HG03060 (cell line): ENCODE measurements around the gene PYY.
"Not testable (repeated sequence)": the region's sequence is repeated elsewhere in the genome, so short reads cannot be mapped to it uniquely, and the experiment has no call there.

Experiments used
- ATAC-seq: cut with Tn5 transposase; IDR thresholded peaks from one replicate; pipeline ENCODE4 v1.9.1; 2021; ENCODE audit warnings: low read depth, moderate number of reproducible peaks; ENCODE audit not compliant: unreplicated experiment

PYY gene

DNA sequence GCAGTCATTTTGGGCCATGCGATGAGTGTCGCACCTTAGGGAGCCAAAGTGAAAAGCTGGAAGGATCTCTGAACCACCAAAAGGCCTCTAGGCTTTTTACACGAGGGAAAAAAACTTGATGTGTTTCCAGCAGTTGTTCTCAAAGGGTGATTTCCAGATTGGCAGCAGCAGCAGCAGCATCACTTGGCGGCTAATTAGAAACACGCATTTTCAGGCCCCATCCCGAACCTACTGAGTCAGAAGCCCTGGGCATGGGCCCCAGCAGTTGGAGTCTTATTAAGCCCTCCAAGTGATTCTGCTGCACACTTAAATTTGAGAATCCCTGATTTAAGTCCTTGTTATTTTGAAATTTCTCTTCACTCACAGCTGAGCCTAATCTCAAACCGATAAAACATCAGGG lies 25.3 kb upstream of the PYY start:
- no peak for ATAC-seq

DNA sequence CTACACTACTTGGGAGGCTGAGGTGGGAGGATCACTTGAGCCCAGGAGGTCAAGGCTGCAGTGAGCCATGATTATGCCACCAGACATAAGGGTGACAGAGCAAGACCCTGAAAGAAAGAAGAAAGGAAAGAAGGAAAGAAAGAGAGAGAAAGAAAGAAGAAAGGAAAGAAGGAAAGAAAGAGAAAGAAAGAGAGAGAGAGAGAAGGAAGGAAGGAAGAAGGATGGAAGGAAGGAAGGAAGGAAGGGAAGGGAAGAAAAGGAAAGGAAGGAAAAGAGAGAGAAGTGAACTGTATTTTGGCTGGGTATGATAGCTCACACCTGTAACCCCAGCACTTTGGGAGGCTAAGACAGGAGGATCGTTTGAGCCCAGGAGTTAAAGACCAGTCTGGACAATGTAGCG lies 24.3 kb upstream of the PYY start:
- ATAC-seq: no peak

DNA sequence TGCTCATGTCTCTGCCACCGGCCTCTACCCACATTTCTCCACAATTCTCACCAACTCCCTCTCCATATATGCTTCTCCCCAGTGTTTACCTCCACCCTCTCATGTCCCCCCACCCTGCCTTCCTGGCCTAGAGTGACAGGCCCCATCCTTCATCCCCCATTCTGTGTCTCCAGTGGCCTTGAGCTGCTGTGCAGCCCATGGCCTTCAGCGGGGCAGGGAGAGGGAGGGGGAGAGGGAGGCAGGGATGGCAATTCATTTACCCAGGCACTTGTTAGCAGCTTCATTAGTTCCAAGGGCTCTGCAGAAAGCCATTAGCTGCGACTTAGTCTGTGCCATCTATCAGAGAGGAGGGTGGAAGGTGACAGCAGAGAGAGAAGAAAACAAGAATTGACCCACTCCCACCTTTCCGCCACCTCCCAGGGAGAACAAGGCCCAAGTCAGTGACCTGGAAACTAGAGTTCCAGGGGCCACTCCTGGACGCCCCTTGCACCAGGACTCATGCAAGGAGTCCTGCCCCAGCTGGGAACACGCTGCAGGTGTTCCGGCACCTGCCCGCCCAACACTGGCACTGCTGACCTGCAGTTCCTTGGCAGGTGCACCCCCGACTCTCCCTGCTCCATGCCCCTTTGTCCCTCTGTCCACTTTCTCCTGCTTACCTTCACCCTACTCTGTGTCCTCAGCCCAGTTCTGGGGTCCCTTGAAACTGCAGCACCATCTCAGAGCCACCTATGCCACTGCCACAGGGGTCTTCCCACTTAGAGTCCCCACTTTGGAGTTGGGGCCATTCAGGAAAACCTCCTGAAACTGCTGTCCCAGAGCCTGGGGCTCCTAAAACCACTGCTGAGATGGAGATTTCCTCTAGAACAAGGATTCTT lies 23.5 kb upstream of the PYY start:
- no peak for ATAC-seq

DNA sequence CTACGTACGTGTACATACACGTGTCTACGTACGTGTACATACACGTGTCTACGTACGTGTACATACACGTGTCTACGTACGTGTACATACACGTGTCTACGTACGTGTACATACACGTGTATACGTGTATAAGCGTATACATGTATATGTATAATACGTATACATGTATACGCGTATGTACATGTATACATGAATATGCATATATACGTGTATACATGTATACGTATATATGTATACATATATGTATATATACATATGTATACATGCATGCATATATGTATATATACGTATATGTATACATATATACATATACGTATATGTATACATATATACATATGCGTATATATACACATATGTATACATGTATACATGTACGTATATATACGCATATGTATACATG lies 22.2 kb upstream of the PYY start:
- no peak for ATAC-seq

DNA sequence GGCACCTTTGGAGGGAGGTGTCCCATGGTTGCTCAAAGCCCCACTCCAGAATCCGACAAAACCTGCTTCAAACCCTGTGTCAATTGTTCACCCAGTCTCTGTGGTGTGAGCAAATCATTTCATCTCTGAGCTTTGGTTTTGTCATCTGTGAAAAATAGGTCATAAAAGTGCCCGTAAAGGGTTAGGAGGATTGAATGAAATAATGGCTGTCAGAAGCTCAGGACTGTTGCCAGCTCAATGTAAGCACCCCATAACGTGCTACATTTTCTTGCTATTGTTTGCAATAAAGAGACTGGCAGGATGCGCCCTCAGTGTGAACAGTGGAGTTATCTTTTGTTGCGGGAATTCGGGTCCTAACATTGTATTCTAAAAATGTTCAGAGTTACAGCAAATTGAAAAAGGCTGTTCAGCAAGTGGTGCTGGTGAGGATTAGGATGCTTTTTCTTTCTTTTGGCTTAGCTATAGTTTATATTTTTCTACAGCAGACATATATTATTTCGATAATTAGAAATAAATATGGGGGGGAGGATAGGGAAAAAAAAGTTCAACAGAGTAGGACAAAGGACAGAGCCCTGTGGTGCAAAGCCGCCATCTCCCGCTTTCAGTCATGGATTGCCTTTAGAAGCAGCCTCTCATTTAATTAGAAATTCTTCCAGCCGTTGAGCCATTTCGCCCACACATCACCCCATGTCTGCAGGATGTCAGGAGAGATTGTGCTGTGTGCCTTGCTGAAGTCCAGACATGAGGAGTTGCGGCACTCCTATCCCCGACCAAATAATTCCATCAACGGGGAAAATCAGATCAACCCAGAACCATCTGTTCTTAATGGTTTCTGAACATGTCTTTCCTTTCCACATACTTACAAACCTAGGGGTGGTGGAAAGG lies 20.9 kb upstream of the PYY start:
- no peak for ATAC-seq

DNA sequence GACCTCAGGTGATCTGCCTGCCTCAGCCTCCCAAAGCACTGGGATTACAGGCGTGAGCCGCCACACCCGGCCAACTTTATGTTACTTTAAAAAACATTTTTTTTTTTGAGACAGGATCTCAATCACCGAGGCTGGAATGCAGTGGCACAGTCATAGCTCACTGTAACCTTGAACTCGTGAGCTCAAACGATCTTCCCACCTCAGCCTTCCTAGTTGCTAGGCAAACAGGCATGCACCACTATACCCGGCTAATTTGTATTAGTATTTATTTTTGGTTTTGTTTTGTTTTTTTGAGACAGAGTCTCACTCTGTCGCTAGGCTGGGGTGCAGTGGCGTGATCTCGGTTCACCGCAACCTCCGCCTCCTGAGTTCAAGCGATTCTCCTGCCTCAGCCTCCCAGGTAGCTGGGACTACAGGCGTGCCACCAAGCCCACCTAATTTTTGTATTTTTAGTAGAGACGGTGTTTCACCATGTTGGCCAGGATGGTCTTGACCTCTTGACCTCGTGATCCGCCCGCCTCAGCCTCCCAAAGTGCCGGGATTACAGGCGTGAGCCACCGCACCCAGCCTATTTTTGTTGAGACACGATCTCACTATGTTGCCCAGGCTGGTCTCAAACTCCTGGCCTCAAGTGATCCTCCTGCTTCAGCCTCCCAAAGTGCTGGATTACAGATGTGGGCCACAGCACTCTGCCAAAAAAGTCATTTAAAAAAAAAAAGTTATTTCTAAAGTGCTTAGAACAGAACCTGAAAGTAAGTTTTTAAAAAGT lies 18.9 kb upstream of the PYY start:
- ATAC-seq: not testable (repeated sequence)

DNA sequence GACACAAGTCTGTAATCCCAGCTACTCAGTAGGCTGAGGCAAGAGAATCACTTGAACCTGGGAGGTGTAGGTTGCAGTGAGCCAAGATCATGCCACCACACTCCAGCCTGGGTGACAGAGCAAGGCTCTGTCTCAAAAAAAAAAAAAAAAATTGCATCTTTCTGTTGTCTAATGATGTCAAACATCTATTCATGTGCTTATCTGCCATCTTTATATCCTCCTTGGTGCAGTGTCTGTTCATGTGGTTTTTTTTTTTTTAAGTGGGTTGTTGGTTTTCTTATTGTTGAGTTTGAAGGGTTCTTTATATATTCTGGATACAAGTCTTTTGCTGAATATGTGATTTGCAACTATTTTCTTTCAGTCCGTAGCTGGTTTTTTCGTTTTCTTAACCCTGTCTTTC lies 17.7 kb upstream of the PYY start:
- not testable (repeated sequence) for ATAC-seq

DNA sequence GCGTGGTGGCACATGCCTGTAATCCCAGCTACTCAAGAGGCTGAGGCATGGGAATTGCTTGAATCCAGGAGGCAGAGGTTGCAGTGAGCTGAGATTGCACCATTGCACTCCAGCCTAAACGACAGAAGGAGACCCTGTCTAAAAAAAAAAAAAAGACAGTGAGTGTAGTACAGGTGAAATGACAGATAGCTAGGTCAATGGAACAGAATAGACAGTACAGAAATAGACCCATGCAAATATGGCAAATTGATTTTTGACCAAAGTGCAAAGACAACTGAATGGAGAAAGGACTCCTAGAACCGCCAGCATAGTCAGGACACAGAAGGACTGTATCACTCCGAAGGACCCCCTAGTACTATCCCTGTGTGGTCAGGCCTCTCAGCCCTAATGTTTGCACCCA lies 16.6 kb upstream of the PYY start:
- no peak for ATAC-seq

DNA sequence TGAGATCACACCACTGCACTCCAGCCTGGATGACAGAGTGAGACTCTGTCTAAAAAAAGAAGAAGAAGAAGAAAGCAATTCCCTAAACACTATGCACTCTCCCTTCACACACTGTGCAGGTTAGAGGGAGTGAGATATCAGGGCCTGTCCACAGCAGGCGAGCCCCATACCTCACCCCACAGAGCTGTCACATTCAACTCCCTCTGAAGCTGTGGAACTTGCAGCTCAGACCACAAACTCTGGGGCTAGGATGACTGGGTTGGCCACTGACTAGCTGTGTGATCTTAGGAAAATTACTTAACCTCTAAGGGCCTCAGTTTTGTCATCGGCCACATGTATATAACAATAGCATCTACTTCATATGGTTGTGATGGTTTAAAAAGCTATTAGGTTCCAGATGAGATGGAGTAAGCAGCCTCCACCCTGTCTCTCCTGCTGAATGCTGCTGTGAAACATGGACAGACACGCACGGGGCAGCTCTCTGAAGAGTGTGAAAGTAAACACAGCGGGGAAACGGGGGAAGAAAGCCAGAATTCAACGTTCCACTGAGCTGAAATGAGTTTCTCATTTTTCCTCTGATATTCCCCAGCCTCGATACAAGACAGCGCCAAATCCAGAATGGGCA lies 13.6 kb upstream of the PYY start:
- no peak for ATAC-seq

DNA sequence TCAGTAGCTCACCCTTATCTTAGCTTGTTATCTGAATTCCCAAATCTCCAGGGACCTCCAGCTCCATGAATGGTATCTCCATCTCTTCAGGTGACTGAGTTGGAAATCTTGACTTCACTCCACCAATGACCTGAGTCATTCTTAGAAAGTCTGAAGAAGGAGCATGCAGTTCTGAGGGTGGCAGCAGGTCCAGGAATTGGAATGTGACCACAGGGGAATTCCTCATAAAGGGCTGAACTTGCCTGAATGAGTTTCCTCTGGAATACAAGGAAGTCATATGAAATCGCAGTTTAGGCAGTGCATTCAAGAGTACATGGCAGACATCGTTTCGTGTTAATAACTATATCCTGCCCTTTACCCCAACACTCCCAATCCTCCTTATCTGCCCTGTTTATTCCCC lies 12.5 kb upstream of the PYY start:
- no peak for ATAC-seq

DNA sequence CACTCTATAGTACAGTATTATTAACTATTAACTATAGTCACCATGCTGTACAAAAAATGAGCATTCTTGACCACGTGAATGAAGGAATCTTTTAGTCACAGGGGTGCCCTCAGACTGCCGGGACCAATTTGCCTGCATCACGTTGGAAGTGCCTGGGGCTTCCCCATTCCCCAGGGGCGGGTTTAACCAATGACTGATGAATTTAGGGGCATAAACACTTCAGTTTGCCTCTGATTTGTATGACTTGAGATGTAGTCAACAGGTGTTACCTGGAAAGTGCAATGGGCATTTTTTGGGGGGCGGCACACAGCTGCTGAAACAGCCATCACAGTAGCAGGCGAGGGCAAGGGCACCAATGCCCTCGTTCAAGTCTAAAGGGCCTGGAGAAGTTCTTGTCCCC lies 8.7 kb upstream of the PYY start:
- no peak for ATAC-seq

DNA sequence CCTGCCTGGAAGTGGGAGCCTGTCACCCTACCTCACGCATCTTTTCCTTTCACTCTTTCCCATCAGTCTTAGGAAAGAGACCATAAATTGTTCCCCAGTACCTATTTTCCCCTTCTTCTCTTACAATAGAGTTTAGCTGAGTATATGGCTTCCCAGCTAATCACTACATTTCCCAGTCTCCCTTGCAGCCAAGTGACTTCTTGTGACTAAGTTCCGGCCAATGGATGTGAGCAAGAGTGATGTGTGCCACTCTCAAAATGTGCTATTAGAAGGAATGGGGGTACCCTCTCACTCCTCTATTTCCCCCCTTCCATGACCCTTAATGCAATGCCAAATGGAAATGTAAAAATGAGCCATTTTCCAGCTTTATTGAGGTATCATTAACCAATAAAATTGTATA lies 8.2 kb upstream of the PYY start:
- no peak for ATAC-seq

DNA sequence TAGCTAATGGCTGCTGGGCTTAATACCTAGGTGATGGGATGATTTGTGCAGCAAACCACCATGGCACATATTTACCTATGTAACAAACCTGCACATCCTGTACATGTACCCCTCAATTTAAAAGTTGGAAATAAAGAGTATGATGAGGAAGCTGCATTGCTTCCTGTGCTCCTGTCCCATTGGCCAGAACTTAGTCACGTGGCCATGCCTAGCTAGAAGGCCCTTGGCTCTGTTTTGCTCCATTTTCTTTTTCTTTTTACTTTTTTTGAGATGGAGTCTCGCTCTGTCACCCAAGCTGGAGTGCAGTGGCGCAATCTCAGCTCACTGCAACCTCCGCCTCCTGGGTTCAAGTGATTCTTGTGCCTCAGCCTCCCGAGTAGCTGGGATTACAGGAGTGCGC lies 7.6 kb upstream of the PYY start:
- not testable (repeated sequence) for ATAC-seq

DNA sequence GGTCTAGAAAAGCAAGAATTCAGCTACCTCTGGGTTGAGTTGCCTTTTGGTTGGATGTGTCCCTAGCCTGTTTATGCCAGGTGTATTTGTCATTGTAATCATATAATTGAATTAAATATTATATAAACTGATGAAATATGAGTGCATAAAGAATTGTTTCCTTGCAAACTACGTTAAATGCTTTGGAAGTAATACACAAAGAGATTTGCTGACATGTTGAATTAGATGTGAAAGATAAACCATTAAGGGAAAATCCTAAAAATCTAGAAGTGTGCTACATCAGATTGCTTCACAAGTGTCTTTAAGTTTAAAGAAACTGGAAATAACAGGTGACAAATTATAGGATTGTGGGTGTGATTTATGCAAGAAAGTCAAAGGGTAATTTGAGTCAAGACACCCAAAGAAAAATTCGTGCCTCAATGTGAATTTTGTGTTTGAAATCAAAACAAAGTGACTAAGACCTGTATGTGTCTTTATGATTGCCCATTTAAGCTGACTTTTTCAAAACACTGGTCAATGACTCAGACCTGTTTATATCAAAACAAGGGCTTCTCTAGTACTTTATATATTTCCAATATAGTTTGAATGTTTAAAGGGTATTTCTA lies 5.1 kb upstream of the PYY start:
- no peak for ATAC-seq

DNA sequence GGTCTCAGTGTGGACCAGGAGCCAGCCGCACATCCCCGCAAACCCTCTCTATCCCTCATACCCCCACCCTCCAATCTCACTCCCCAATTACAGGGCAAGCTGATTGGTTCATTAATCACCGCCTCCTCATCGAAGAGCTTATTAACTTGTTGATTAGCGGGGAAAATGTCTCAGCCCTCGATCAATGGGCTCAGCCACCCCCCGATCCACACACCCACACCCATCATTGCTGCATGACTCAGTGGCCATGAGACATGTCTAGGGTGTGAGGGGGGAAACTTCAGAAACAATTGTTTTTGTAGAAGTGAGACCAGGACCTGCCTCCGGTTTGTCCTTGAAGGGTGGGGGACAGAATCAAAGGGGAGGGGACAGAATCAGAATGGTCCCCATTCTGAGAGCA lies 2.5 kb upstream of the PYY start:
- no peak for ATAC-seq

DNA sequence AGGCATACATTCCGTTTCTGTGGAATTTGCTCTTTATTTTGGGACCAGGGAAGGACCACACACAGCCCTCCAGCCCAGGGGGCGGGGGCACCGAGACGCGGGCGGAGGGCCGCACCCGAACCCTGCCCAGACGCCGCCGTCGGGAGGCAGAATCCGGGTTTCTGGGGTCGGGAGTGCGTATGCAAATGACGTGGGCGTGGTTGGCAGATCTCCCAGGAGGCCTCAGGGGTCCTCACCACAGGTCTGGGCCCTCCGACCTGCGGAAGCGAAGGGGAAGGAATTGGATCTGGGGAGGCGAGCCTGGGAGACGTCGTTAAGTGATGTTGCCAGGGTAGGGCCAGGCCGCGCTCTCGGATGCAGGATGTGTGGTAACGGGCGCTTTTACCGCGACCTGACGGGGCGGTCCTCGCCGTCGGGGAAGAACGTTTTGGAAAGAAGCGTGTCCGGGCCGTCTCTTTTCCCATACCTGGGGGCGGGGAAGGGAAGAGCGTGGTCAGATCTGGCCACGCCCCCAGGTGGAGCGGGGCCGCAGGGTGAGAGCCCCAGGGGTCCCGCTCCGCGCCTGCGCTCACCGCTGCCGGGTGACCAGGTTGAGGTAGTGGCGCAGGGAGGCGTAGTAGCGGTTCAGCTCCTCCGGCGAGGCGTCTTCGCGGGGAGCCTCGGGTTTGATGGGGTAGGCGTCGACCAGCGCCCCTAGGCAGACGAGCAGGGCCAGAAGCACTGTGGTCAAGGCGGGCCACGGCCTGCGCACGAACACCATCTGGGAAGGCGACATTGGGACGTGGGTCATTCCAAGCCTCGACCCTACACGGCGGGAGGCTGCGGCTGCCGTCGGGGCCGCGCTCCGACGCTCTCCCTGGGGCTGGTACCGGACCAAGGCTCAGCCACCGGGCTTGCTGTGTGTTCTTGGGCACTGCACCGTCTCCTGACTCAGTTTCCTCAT lies 745 bp downstream of the PYY start:
- ATAC-seq: no peak

DNA sequence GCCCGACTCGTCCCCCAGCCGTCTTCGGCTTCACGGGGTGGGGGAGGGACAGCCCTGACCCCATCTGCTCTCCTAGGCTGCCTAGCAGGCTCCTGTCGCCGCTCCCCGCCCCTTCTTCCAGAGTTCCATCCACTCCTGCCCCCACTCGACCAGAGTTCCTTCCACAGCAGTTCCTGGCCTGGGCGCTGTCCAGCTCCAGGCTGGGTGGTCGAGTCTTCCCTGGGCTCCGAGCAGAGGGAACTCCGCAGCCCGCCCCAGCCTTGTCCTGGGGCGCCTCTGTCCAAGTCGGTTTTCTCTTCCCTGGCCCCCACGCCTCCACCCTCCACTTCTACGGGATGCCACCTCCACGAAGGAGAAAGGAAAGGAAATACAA lies 1.4 kb downstream of the PYY start:
- no peak for ATAC-seq

DNA sequence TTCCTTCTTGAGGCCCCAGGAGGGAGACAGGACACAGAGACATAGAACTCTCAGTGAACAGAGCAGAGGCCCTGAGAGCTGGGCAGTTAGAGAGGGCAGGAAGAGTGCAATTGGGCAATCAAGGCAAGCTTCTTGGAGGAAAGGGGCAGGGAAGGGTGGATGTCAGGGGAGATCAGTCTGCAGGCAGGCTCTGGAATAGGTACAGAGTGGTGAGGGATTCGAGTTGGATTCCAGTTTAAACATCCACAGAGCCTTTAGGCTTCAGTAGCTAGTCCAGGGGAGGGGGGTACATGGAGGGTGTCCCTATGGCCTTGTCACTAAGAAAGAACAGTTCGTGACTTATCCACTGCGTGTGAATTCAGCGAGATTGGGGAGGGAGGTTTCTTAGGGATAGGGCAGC lies 2.0 kb downstream of the PYY start:
- no peak for ATAC-seq

DNA sequence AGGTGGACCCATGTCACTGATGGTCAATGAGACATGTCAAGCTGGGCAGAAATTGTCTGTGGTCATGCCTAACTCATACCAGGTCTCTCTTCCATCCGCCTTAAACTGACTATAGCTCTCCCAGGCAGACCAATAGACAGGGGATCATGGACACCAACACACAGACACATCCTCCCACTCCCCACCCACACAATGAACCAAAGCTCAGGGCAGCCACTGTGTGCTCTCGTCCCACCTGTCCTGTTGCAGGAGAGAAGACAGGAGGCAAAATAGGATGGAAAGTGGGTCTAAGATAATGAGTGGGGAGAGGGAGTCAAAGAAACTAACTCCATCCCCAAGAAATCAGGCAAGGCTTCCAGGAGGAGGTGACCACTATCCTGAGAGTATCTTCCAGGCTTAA lies 3.2 kb downstream of the PYY start:
- ATAC-seq: no peak
